GM23338 (cell line): ENCODE data around the gene PLXND1.

Source experiments
- CREB1 ChIP-seq: fragments of 250-450 bp; sonication (Bioruptor Pico); IDR thresholded peaks from 2 replicates; pipeline ENCODE4 v1.5.0; 2020; ENCODE audit warnings: low read depth, mild to moderate bottlenecking, moderate library complexity
- CTCF ChIP-seq, 2 experiments: fragments of 200-600 bp in 1 of 2; sonication (generic) in 1 of 2; conservative IDR thresholded peaks; 2 replicates each; pipeline versions ENCODE4 v1.5.1 to v1.6.1; 2016 to 2017; ENCODE audit warnings: antibody characterized with exemption in 2 of 2, low read depth in 2 of 2, mild to moderate bottlenecking in 2 of 2, moderate library complexity in 1 of 2
- EZH2 ChIP-seq: fragments of 200-600 bp; sonication (generic); IDR thresholded peaks from one replicate; pipeline ENCODE4 v1.8.0; 2017; ENCODE audit warnings: antibody characterized with exemption, mild to moderate bottlenecking, low read depth; ENCODE audit not compliant: unreplicated experiment
- EZH2phosphoT487 ChIP-seq: fragments of 200-600 bp; sonication (generic); IDR thresholded peaks from one replicate; pipeline ENCODE4 v1.8.1; 2018; ENCODE audit warnings: antibody characterized with exemption; ENCODE audit not compliant: unreplicated experiment
- JUNB ChIP-seq: IDR thresholded peaks from one replicate; pipeline ENCODE4 v1.6.1; 2016; ENCODE audit warnings: antibody characterized with exemption; ENCODE audit not compliant: unreplicated experiment
- POLR2AphosphoS5 ChIP-seq: IDR thresholded peaks from 2 replicates; pipeline ENCODE4 v1.6.1; 2016; ENCODE audit warnings: antibody characterized with exemption, low read depth

- no peak for TF ChIP-seq CTCF (conservative IDR thresholded peaks at IDR 0.05; ENCODE audit: low read depth in 2 of 2)
- TF ChIP-seq JUNB, result no peak
- TF ChIP-seq POLR2AphosphoS5, result no peak
- TF ChIP-seq EZH2, result no peak
- no peak for TF ChIP-seq EZH2phosphoT487
- no peak for TF ChIP-seq CREB1 (CRISPR knock-in tag)
These were observed 21.8 kb downstream of the PLXND1 start for GRCh38 chr3:129584631-129585030.
